IPS-18a (cell line): ENCODE measurements around the gene HS3ST5.
A peak's percentile ranks its signal among the peaks of the same experiment; 100 is the strongest.
"Not testable (repeated sequence)": the region's sequence is repeated elsewhere in the genome, so short reads cannot be mapped to it uniquely, and the experiment has no call there.

ENCODE experiments used
- H3K27ac ChIP-seq: one replicate; pipeline ENCODE4 v1.5.1; 2013; ENCODE audit warnings: low read length
- H3K27me3 ChIP-seq: one replicate; pipeline ENCODE4 v1.6.1; 2013; ENCODE audit warnings: mild to moderate bottlenecking, low read length; ENCODE audit not compliant: control insufficient read depth, insufficient read depth
- H3K36me3 ChIP-seq: one replicate; pipeline ENCODE4 v1.6.1; 2013; ENCODE audit warnings: low read depth, low read length; ENCODE audit not compliant: control insufficient read depth
- H3K4me1 ChIP-seq: one replicate; pipeline ENCODE4 v1.6.1; 2013; ENCODE audit warnings: low read depth, low read length; ENCODE audit not compliant: control insufficient read depth
- H3K4me3 ChIP-seq: one replicate; pipeline ENCODE4 v1.5.1; 2013; ENCODE audit warnings: low read length
- H3K9ac ChIP-seq: one replicate; pipeline ENCODE4 v1.6.1; 2013; ENCODE audit warnings: mild to moderate bottlenecking, low read length, moderate library complexity
- H3K9me3 ChIP-seq: one replicate; pipeline ENCODE4 v1.6.1; 2013; ENCODE audit warnings: low read depth, low read length; ENCODE audit not compliant: control insufficient read depth

Gene HS3ST5

GRCh38 chr6:114080410-114080809 lies 262.4 kb downstream of the HS3ST5 start:
- not testable (repeated sequence) for H3K9me3 ChIP-seq, H3K27ac ChIP-seq, H3K36me3 ChIP-seq, H3K9ac ChIP-seq, H3K27me3 ChIP-seq, H3K4me3 ChIP-seq
- peaks cover 12% of the 10 kb centered on the region for H3K4me1 ChIP-seq

GRCh38 chr6:114075777-114076176 lies 267.0 kb downstream of the HS3ST5 start:
- H3K27ac ChIP-seq = peak overlapping the region; percentile 35
- H3K4me1 ChIP-seq = peaks cover 6% of the 10 kb centered on the region
- no peaks in the 10 kb centered on the region for H3K27me3 ChIP-seq
- no peak overlapping the region for H3K9ac ChIP-seq
- H3K4me3 ChIP-seq = no peak overlapping the region
- H3K36me3 ChIP-seq = no peaks in the 10 kb centered on the region
- H3K9me3 ChIP-seq = no peaks in the 10 kb centered on the region

GRCh38 chr6:114075300-114075699 lies 267.5 kb downstream of the HS3ST5 start:
- H3K9ac ChIP-seq = no peak overlapping the region
- H3K4me3 ChIP-seq = no peak overlapping the region
- peak overlapping the region; percentile 35 for H3K27ac ChIP-seq
- H3K27me3 ChIP-seq = no peaks in the 10 kb centered on the region
- H3K9me3 ChIP-seq = no peaks in the 10 kb centered on the region
- H3K4me1 ChIP-seq = peaks cover 6% of the 10 kb centered on the region
- no peaks in the 10 kb centered on the region for H3K36me3 ChIP-seq

- Histone ChIP-seq H3K4me3 (no peak overlapping the region), H3K36me3 (no peaks in the 10 kb centered on the region), H3K4me1 (no peaks in the 10 kb centered on the region), H3K9ac (no peak overlapping the region), H3K9me3 (no peaks in the 10 kb centered on the region), H3K27me3 (no peaks in the 10 kb centered on the region), H3K27ac (no peak overlapping the region)
Observed at GRCh38 chr6:114068771-114069170, 274.1 kb downstream of the HS3ST5 start.

- Histone ChIP-seq H3K27me3 (no peaks in the 10 kb centered on the region), H3K36me3 (no peaks in the 10 kb centered on the region), H3K4me3 (no peak overlapping the region), H3K9me3 (no peaks in the 10 kb centered on the region), H3K4me1 (no peaks in the 10 kb centered on the region), H3K9ac (no peak overlapping the region), H3K27ac (no peak overlapping the region)
Observed at GRCh38 chr6:114068116-114068515, 274.7 kb downstream of the HS3ST5 start.

- Histone ChIP-seq H3K4me3 (no peak overlapping the region), H3K9me3 (no peaks in the 10 kb centered on the region), H3K27me3 (no peaks in the 10 kb centered on the region), H3K9ac (no peak overlapping the region), H3K27ac (no peak overlapping the region), H3K36me3 (no peaks in the 10 kb centered on the region), H3K4me1 (no peaks in the 10 kb centered on the region)
Observed at GRCh38 chr6:114064862-114065261, 278.0 kb downstream of the HS3ST5 start.

- Histone ChIP-seq H3K4me1 (no peaks in the 10 kb centered on the region), H3K36me3 (no peaks in the 10 kb centered on the region), H3K27me3 (no peaks in the 10 kb centered on the region), H3K9me3 (no peaks in the 10 kb centered on the region), H3K4me3 (no peak overlapping the region), H3K9ac (no peak overlapping the region), H3K27ac (no peak overlapping the region)
Observed at GRCh38 chr6:114063956-114064355, 278.9 kb downstream of the HS3ST5 start.

GRCh38 chr6:114062199-114062598 lies 280.6 kb downstream of the HS3ST5 start:
- no peaks in the 10 kb centered on the region for H3K27me3 ChIP-seq
- H3K9me3 ChIP-seq = no peaks in the 10 kb centered on the region
- H3K4me3 ChIP-seq = no peak overlapping the region
- no peak overlapping the region for H3K9ac ChIP-seq
- no peaks in the 10 kb centered on the region for H3K36me3 ChIP-seq
- H3K27ac ChIP-seq = no peak overlapping the region
- H3K4me1 ChIP-seq = no peaks in the 10 kb centered on the region

GRCh38 chr6:114061741-114062140 lies 281.1 kb downstream of the HS3ST5 start:
- Histone ChIP-seq H3K27me3 (no peaks in the 10 kb centered on the region), H3K36me3 (no peaks in the 10 kb centered on the region), H3K4me3 (no peak overlapping the region), H3K9ac (no peak overlapping the region), H3K4me1 (no peaks in the 10 kb centered on the region), H3K9me3 (no peaks in the 10 kb centered on the region), H3K27ac (no peak overlapping the region)

GRCh38 chr6:114061116-114061515 lies 281.7 kb downstream of the HS3ST5 start:
- Histone ChIP-seq H3K9me3 (no peaks in the 10 kb centered on the region), H3K36me3 (no peaks in the 10 kb centered on the region), H3K27ac (no peak overlapping the region), H3K9ac (no peak overlapping the region), H3K4me3 (no peak overlapping the region), H3K4me1 (no peaks in the 10 kb centered on the region), H3K27me3 (no peaks in the 10 kb centered on the region)

GRCh38 chr6:114058435-114058834 lies 284.4 kb downstream of the HS3ST5 start:
- Histone ChIP-seq H3K4me3 (no peak overlapping the region), H3K36me3 (no peaks in the 10 kb centered on the region), H3K27ac (no peak overlapping the region), H3K4me1 (no peaks in the 10 kb centered on the region), H3K9ac (no peak overlapping the region), H3K9me3 (no peaks in the 10 kb centered on the region), H3K27me3 (no peaks in the 10 kb centered on the region)

- no peak overlapping the region for H3K27ac ChIP-seq
- H3K9me3 ChIP-seq = no peaks in the 10 kb centered on the region
- no peaks in the 10 kb centered on the region for H3K27me3 ChIP-seq
- H3K9ac ChIP-seq = no peak overlapping the region
- H3K4me3 ChIP-seq = no peak overlapping the region
- H3K4me1 ChIP-seq = no peaks in the 10 kb centered on the region
- H3K36me3 ChIP-seq = no peaks in the 10 kb centered on the region
Observed at GRCh38 chr6:114055763-114056162, 287.1 kb downstream of the HS3ST5 start.
